ENCODE data around the gene PRDM5. TPM values are rescaled to one million over a fixed set of nuclear protein-coding genes. Genes with fewer than 3 reads are reported as not detected.

PRDM5 gene
- total and polyA plus RNA-seq, 2 of the 13 experiments (the other 11 are each of a cell fraction or from before 2014, with no cell fraction given) = not detected

DNA sequence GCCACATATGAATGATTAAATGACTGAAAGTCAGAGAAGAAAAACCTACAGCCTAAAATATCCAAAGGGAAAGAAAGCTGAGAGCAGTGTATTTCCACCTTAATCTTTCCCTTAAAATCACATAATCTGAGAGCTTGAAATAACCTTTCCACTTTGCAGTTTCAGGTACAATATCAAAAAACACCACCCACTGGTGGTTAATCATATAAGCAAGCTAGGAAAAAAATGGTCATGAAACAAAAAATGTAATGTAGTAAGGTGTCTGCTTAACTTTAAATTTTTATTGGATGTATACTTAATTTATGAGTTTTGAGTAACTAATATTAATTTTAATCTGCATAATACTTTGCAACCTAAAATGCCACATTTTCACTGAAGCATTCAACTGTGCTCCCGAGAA, 3.2 kb downstream of the PRDM5 start (continued):
- TF ChIP-seq, protein P1, sequence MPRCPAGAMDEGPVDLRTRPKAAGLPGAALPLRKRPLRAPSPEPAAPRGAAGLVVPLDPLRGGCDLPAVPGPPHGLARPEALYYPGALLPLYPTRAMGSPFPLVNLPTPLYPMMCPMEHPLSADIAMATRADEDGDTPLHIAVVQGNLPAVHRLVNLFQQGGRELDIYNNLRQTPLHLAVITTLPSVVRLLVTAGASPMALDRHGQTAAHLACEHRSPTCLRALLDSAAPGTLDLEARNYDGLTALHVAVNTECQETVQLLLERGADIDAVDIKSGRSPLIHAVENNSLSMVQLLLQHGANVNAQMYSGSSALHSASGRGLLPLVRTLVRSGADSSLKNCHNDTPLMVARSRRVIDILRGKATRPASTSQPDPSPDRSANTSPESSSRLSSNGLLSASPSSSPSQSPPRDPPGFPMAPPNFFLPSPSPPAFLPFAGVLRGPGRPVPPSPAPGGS (CRISPR knock-in tag; IDR thresholded peaks at IDR 0.05) = no peak
- TF ChIP-seq TAF1 (CRISPR knock-in tag; IDR thresholded peaks at IDR 0.05) (no peak), MEIS2 (CRISPR knock-in tag; IDR thresholded peaks at IDR 0.05) (no peak), ZNF552 (CRISPR knock-in tag; IDR thresholded peaks at IDR 0.05; ENCODE audit: borderline replicate concordance) (no peak), GMEB2 (CRISPR knock-in tag; IDR thresholded peaks at IDR 0.05; ENCODE audit: low read depth) (no peak)
- TF ChIP-seq, protein P2, sequence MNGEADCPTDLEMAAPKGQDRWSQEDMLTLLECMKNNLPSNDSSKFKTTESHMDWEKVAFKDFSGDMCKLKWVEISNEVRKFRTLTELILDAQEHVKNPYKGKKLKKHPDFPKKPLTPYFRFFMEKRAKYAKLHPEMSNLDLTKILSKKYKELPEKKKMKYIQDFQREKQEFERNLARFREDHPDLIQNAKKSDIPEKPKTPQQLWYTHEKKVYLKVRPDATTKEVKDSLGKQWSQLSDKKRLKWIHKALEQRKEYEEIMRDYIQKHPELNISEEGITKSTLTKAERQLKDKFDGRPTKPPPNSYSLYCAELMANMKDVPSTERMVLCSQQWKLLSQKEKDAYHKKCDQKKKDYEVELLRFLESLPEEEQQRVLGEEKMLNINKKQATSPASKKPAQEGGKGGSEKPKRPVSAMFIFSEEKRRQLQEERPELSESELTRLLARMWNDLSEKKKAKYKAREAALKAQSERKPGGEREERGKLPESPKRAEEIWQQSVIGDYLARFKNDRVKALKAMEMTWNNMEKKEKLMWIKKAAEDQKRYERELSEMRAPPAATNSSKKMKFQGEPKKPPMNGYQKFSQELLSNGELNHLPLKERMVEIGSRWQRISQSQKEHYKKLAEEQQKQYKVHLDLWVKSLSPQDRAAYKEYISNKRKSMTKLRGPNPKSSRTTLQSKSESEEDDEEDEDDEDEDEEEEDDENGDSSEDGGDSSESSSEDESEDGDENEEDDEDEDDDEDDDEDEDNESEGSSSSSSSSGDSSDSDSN (CRISPR knock-in tag; IDR thresholded peaks at IDR 0.05) = no peak
- TF ChIP-seq, protein P3, sequence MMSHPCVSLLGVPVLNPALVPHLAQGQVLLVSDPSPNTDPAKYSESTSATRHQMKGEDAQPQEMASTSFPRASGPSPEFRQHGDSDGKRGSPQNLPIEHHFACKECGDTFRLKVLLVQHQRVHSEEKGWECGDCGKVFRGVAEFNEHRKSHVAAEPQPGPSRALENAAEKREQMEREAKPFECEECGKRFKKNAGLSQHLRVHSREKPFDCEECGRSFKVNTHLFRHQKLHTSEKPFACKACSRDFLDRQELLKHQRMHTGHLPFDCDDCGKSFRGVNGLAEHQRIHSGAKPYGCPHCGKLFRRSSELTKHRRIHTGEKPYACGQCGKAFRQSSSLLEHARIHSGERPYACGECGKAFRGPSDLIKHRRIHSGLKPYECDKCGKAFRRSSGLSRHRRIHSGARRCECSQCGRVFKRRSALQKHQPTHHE (CRISPR knock-in tag; IDR thresholded peaks at IDR 0.05; ENCODE audit: borderline replicate concordance) = no peak
